Body of pancreas (tissue), 4 donors: ENCODE data around the gene PNPLA7.

Experiments used
- POLR2A ChIP-seq, 3 donors: fragments of 450-650 bp; IDR thresholded peaks; one replicate each; pipeline ENCODE4 v1.6.1; 2016; ENCODE audit warnings: antibody characterized with exemption in 3 of 3, mild to moderate bottlenecking in 2 of 3
- TF ChIP-seq, protein P1 (sequence below), 7 experiments: fragments of 450-650 bp in 4 of 7; fragments of 200-600 bp in 3 of 7; sonication (generic) in 3 of 7; IDR thresholded peaks; one replicate each; pipeline ENCODE4 v1.5.1; 2016 to 2019; ENCODE audit warnings: antibody characterized with exemption in 7 of 7

DNA sequence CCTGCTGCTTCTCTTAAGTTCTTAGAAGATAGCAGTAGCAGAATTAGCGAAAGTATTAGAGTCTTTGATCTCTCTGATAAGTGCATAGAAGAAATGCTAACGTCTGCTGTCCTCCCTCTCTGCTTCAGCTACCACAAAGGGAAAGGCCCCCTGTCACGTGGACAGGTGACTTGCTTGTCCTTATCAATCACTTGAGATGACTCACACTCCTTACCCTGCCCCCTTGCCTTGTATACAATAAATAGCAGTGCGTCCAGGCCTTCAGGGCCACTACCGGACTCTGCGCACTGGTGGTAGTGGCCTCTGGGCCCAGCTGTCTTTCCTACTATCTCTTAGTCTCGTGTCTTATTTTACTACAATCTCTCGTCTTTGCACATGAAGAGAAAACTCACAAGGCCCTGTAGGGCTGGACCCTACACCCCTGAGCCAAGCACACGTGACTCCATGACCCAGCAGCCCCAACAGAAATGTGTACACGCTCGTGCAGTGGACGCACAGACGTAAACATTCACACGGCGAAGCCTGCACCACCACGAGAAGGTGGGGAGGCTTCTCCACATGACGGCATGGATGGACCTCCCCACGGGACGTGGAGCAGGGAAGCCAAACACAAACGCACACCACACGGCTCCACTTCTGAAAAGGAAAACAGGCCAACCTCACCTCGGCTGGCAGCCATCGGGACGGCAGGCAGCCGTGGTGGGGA is 38.3 kb downstream of the PNPLA7 start:
- TF ChIP-seq, protein P1, sequence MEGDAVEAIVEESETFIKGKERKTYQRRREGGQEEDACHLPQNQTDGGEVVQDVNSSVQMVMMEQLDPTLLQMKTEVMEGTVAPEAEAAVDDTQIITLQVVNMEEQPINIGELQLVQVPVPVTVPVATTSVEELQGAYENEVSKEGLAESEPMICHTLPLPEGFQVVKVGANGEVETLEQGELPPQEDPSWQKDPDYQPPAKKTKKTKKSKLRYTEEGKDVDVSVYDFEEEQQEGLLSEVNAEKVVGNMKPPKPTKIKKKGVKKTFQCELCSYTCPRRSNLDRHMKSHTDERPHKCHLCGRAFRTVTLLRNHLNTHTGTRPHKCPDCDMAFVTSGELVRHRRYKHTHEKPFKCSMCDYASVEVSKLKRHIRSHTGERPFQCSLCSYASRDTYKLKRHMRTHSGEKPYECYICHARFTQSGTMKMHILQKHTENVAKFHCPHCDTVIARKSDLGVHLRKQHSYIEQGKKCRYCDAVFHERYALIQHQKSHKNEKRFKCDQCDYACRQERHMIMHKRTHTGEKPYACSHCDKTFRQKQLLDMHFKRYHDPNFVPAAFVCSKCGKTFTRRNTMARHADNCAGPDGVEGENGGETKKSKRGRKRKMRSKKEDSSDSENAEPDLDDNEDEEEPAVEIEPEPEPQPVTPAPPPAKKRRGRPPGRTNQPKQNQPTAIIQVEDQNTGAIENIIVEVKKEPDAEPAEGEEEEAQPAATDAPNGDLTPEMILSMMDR (IDR thresholded peaks at IDR 0.05): no peak
- no peak for TF ChIP-seq POLR2A (IDR thresholded peaks at IDR 0.05)
